Measurements from ENCODE around the gene TLCD3B. TPM values are rescaled to one million over a fixed set of nuclear protein-coding genes. Genes with fewer than 3 reads are reported as not detected.

TLCD3B gene
- total RNA-seq, 1 experiment from 2014 or later: 20.9 TPM

GRCh38 chr16:29992344-29992967, 38.6 kb downstream of the TLCD3B start:
- H3K27ac ChIP-seq (ENCODE audit: insufficient read length, low read depth, low read length): no peak overlapping the region
- H4K20me1 ChIP-seq (ENCODE audit: control insufficient read depth, insufficient read depth, insufficient read length): no peaks in the 10 kb centered on the region
- peaks cover 9% of the 10 kb centered on the region for H3K23me2 ChIP-seq (ENCODE audit: insufficient read length, low read depth, low read length, poor library complexity, severe bottlenecking)
- WGBS (ENCODE audit: extremely low coverage, insufficient read length, low lambda C conversion rate): no CpG with 5 or more reads among the region's 7 CpGs
- H4K5ac ChIP-seq (ENCODE audit: insufficient read length, low read depth, low read length): no peak overlapping the region
- no peak overlapping the region for H2BK15ac ChIP-seq (ENCODE audit: low read depth, low read length)
- H4K91ac ChIP-seq (ENCODE audit: insufficient read length, low read depth, low read length): no peak overlapping the region
- no peak overlapping the region for H2AK5ac ChIP-seq (ENCODE audit: insufficient read length, low read length)
- H3K9me3 ChIP-seq (ENCODE audit: control insufficient read depth, low read depth, low read length): no peaks in the 10 kb centered on the region
- H3K18ac ChIP-seq (ENCODE audit: insufficient read length, low read depth, low read length): no peak overlapping the region
- DNase-seq: no peak
- no peak overlapping the region for H3T11ph ChIP-seq (ENCODE audit: low read length)
- no peak overlapping the region for H3K14ac ChIP-seq (ENCODE audit: insufficient read depth, low read length)
- no peak overlapping the region; a peak in 1 of 5 replicates for H3K4me3 Mint-ChIP-seq
- H3K4me1 ChIP-seq (ENCODE audit: insufficient read depth, low read length): no peaks in the 10 kb centered on the region
- no peaks in the 10 kb centered on the region for H3K79me1 ChIP-seq (ENCODE audit: insufficient read depth, low read depth, low read length, poor library complexity, severe bottlenecking)
- no peak overlapping the region for H3K56ac ChIP-seq (ENCODE audit: insufficient read length, low read depth, low read length)
- H2BK12ac ChIP-seq (ENCODE audit: insufficient read length, low read depth, low read length): no peak overlapping the region
- H3K9ac ChIP-seq (ENCODE audit: extremely low read depth, insufficient read length, low read length): no peak overlapping the region
- no peak overlapping the region for H4K8ac ChIP-seq (replicated peaks; ENCODE audit: insufficient read length, low read depth, low read length)
- H3K27ac Mint-ChIP-seq: peak overlapping the region in 2 of 3 experiments; percentile 8 to 36; a peak in 2 of 7 replicates
- H3K4ac ChIP-seq (ENCODE audit: low read depth, low read length): no peak overlapping the region
- peaks cover 10 to 59% (median 40%) of the 10 kb centered on the region in 3 experiments for H3K36me3 Mint-ChIP-seq (ENCODE audit: insufficient read depth in 1 of 3, low read depth in 3 of 3)
- no peak overlapping the region for H2BK120ac ChIP-seq (ENCODE audit: low read depth, low read length, poor library complexity, severe bottlenecking)
- H2AFZ ChIP-seq (ENCODE audit: low read length): no peak overlapping the region
- no peak overlapping the region for H3K4me2 ChIP-seq (ENCODE audit: insufficient read depth, insufficient read length, low read length)
- H3K79me2 ChIP-seq (ENCODE audit: insufficient read depth, low read length): no peaks in the 10 kb centered on the region; the same call in 1 of the 2 replicates
- no peak overlapping the region for H2BK5ac ChIP-seq (ENCODE audit: insufficient read length, low read length)
- no peaks in the 10 kb centered on the region for H3K9me3 Mint-ChIP-seq
- H3K4me1 Mint-ChIP-seq: peaks cover 15 to 18% of the 10 kb centered on the region in 2 experiments
- H2BK20ac ChIP-seq (ENCODE audit: low read depth, low read length, poor library complexity, severe bottlenecking): no peak overlapping the region
- no peak for TF ChIP-seq CTCF (conservative IDR thresholded peaks at IDR 0.05)
- no peaks in the 10 kb centered on the region; the same call in 1 of the 2 replicates for H3K27me3 Mint-ChIP-seq (ENCODE audit: low read depth)
- H3K27me3 ChIP-seq (ENCODE audit: insufficient read depth, low read length): no peaks in the 10 kb centered on the region
- no peak overlapping the region for H3K23ac ChIP-seq (ENCODE audit: insufficient read length, low read depth, low read length)

All from H9 (cell line).